ENCODE measurements around the gene WDFY1.
"Not testable (repeated sequence)": the region's sequence is repeated elsewhere in the genome, so short reads cannot be mapped to it uniquely, and the experiment has no call there.

Gene WDFY1

GRCh38 chr2:223882715-223883114, 62.4 kb downstream of the WDFY1 start:
- H3K4me3 ChIP-seq (ENCODE audit: low read depth, low read length), result no peak overlapping the region
- no peak for TF ChIP-seq CTCF (IDR thresholded peaks at IDR 0.05; ENCODE audit: low read depth, low read length)
- DNase-seq (ENCODE audit: low read depth, low spot score), result no peak
- in situ Hi-C loops (cut with HindIII; ENCODE audit: low sequenced_read_pairs), result no loop called here

- in situ Hi-C loops (cut with HindIII; ENCODE audit: low sequenced_read_pairs), result no loop called here
- no peak for DNase-seq (ENCODE audit: low read depth, low spot score)
- no peak overlapping the region for H3K4me3 ChIP-seq (ENCODE audit: low read depth, low read length)
- no peak for TF ChIP-seq CTCF (IDR thresholded peaks at IDR 0.05; ENCODE audit: low read depth, low read length)
These were observed 64.3 kb downstream of the WDFY1 start for GRCh38 chr2:223880796-223881195.

GRCh38 chr2:223877721-223878410, 67.3 kb downstream of the WDFY1 start:
- H3K4me3 ChIP-seq (ENCODE audit: low read depth, low read length), result no peak overlapping the region
- TF ChIP-seq CTCF (IDR thresholded peaks at IDR 0.05; ENCODE audit: low read depth, low read length), result no peak
- in situ Hi-C loops (cut with HindIII; ENCODE audit: low sequenced_read_pairs), result no loop called here
- no peak for DNase-seq (ENCODE audit: low read depth, low spot score)

GRCh38 chr2:223873672-223874071, 71.5 kb downstream of the WDFY1 start:
- no peak for TF ChIP-seq CTCF (IDR thresholded peaks at IDR 0.05; ENCODE audit: low read depth, low read length)
- in situ Hi-C loops (cut with HindIII; ENCODE audit: low sequenced_read_pairs), result no loop called here
- DNase-seq (ENCODE audit: low read depth, low spot score), result no peak
- H3K4me3 ChIP-seq (ENCODE audit: low read depth, low read length), result no peak overlapping the region

GRCh38 chr2:223872772-223873171, 72.4 kb downstream of the WDFY1 start:
- in situ Hi-C loops (cut with HindIII; ENCODE audit: low sequenced_read_pairs); DNase-seq (ENCODE audit: low read depth, low spot score); H3K4me3 ChIP-seq (ENCODE audit: low read depth, low read length): not testable (repeated sequence)

- H3K4me3 ChIP-seq (ENCODE audit: low read depth, low read length); in situ Hi-C loops (cut with HindIII; ENCODE audit: low sequenced_read_pairs); DNase-seq (ENCODE audit: low read depth, low spot score): not testable (repeated sequence)
These were observed 73.5 kb downstream of the WDFY1 start for GRCh38 chr2:223871661-223872060.

- DNase-seq (ENCODE audit: low read depth, low spot score), result no peak
- no peak overlapping the region for H3K4me3 ChIP-seq (ENCODE audit: low read depth, low read length)
- in situ Hi-C loops (cut with HindIII; ENCODE audit: low sequenced_read_pairs), result no loop called here
- TF ChIP-seq CTCF (IDR thresholded peaks at IDR 0.05; ENCODE audit: low read depth, low read length), result no peak
These were observed 74.1 kb downstream of the WDFY1 start for GRCh38 chr2:223870840-223871611.

Measured in astrocyte of the spinal cord (primary cell).